ENCODE measurements around the gene ABCE1. TPM values are rescaled to one million over a fixed set of nuclear protein-coding genes. Genes with fewer than 3 reads are reported as not detected.

ABCE1 gene
- total RNA-seq, 1 experiment from 2014 or later: 114 TPM

DNA sequence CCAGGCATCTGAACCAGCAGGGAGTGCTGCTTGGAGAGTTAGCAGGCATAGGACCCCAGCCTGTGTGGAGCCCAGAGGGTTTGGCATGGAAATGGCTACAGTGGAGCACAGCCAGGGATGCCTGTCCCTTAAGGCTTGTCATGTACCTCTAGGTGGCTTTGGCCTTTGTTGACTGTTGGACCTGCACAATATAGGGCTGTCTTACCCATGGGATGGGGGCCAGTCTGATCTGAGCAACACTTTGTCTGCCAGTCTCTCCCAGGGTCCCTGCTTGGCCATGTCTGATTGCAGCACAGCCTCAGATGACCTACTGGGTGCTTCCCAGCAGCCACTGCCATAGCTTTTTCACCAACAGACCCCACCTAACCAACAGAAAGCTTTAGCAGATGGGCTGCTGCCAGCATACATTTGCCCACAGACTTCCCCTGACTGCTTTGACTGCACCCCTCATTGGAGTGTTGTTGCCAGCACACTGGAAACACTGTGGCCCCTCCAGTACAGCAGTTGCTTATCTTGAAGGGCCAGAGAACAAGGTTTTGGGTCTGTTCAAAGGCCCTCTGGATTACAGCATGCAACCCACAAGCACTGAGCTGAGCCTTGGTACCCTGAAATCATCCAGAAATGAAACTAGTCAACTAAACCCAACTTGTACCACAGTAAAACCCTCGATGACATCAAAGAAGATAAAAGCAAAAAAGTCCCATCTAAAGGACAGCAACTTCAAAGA is 22.2 kb upstream of the ABCE1 start:
- H3K27me3 Mint-ChIP-seq (ENCODE audit: low read depth): no peaks in the 10 kb centered on the region
- DNase-seq (ENCODE audit: low spot score): no peak
- TF ChIP-seq TEAD1 (CRISPR knock-in tag; IDR thresholded peaks at IDR 0.05): no peak
- TF ChIP-seq NR1H2 (CRISPR knock-in tag; IDR thresholded peaks at IDR 0.05): no peak
- TF ChIP-seq, protein P1, sequence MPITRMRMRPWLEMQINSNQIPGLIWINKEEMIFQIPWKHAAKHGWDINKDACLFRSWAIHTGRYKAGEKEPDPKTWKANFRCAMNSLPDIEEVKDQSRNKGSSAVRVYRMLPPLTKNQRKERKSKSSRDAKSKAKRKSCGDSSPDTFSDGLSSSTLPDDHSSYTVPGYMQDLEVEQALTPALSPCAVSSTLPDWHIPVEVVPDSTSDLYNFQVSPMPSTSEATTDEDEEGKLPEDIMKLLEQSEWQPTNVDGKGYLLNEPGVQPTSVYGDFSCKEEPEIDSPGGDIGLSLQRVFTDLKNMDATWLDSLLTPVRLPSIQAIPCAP (CRISPR knock-in tag; IDR thresholded peaks at IDR 0.05): no peak
- TF ChIP-seq ZNF416 (CRISPR knock-in tag; IDR thresholded peaks at IDR 0.05): no peak
- TF ChIP-seq GRHL2 (CRISPR knock-in tag; IDR thresholded peaks at IDR 0.05; ENCODE audit: insufficient replicate concordance, severe bottlenecking): no peak
- no peak for TF ChIP-seq MYBL2 (CRISPR knock-in tag; IDR thresholded peaks at IDR 0.05)
- TF ChIP-seq SOX15 (CRISPR knock-in tag; IDR thresholded peaks at IDR 0.05): no peak
- no peak for TF ChIP-seq EMX1 (CRISPR knock-in tag; IDR thresholded peaks at IDR 0.05)
- TF ChIP-seq TP53 (CRISPR knock-in tag; IDR thresholded peaks at IDR 0.05): no peak
- TF ChIP-seq ZNF671 (CRISPR knock-in tag; IDR thresholded peaks at IDR 0.05): no peak
- TF ChIP-seq, protein P2, sequence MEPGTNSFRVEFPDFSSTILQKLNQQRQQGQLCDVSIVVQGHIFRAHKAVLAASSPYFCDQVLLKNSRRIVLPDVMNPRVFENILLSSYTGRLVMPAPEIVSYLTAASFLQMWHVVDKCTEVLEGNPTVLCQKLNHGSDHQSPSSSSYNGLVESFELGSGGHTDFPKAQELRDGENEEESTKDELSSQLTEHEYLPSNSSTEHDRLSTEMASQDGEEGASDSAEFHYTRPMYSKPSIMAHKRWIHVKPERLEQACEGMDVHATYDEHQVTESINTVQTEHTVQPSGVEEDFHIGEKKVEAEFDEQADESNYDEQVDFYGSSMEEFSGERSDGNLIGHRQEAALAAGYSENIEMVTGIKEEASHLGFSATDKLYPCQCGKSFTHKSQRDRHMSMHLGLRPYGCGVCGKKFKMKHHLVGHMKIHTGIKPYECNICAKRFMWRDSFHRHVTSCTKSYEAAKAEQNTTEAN (CRISPR knock-in tag; IDR thresholded peaks at IDR 0.05): no peak
- TF ChIP-seq JAZF1 (CRISPR knock-in tag; IDR thresholded peaks at IDR 0.05): no peak
- no peak for TF ChIP-seq ZNF396 (CRISPR knock-in tag; IDR thresholded peaks at IDR 0.05; ENCODE audit: borderline replicate concordance)
- TF ChIP-seq GABPB1 (CRISPR knock-in tag; IDR thresholded peaks at IDR 0.05): no peak
- no peak for TF ChIP-seq CBFB (CRISPR knock-in tag; IDR thresholded peaks at IDR 0.05; ENCODE audit: low read depth)
- TF ChIP-seq, protein P3, sequence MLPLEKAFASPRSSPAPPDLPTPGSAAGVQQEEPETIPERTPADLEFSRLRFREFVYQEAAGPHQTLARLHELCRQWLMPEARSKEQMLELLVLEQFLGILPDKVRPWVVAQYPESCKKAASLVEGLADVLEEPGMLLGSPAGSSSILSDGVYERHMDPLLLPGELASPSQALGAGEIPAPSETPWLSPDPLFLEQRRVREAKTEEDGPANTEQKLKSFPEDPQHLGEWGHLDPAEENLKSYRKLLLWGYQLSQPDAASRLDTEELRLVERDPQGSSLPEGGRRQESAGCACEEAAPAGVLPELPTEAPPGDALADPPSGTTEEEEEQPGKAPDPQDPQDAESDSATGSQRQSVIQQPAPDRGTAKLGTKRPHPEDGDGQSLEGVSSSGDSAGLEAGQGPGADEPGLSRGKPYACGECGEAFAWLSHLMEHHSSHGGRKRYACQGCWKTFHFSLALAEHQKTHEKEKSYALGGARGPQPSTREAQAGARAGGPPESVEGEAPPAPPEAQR (CRISPR knock-in tag; IDR thresholded peaks at IDR 0.05): no peak
- TF ChIP-seq, protein P4, sequence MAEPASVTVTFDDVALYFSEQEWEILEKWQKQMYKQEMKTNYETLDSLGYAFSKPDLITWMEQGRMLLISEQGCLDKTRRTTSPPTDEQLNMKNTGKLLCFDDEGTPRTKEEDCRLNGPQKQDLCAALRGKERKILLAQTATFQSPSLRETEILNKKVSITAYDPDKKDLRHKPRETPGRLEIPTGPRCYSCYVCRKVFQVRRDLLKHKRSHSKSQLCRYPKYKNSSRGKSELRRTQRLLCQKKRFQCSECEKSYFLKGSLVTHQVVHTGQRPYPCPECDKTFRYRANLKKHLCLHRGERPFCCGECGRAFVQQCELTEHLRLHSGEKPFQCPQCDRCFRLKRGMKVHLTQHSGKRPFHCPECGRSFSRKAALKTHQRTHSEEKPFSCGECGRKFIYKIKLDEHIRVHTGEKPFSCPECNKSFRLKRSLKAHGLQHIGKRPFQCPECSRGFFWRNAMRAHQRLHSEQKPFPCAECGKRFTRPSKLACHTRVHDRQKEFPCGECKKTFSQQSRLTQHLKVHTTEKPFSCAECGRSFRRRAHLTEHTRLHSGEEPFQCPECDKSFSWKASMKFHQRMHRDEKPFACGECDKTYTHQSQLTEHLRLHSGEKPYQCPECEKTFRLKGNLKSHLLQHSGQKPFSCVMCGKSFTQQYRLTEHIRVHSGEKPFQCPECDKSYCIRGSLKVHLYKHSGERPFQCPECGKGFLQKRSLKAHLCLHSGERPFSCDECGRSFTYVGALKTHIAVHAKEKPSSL (CRISPR knock-in tag; conservative IDR thresholded peaks at IDR 0.05): no peak
- H3K4me1 Mint-ChIP-seq: peaks cover 7% of the 10 kb centered on the region
- POLR2A ChIA-PET: no interaction called here
- ATAC-seq: no peak
- CTCF ChIA-PET: no interaction called here
- peaks cover 21% of the 10 kb centered on the region for H3K9me3 Mint-ChIP-seq
- no peak overlapping the region for H3K27ac Mint-ChIP-seq
- peaks cover 38% of the 10 kb centered on the region for H3K36me3 Mint-ChIP-seq
- no peak overlapping the region for H3K4me3 Mint-ChIP-seq

DNA sequence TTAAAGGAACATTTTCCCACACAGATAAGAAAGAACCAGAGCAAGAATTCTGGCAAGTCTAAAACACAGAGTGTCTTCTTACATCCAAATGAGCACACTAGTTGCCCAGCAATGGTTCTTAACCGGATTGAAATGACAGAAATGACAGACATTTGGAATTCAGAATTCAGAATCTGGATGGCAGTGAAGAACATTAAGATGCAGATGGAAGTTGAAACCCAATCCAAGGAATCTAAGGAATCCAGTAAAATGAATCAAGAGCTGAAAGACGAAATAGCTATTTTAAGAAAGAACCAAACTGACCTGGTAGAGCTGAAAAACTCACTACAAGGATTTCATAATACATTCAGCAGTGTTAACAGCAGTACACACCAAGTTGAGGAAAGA is 21.6 kb upstream of the ABCE1 start:
- Mint-ChIP-seq H3K27me3 (ENCODE audit: low read depth) (no peaks in the 10 kb centered on the region), H3K4me1 (peaks cover 7% of the 10 kb centered on the region), H3K9me3 (peaks cover 21% of the 10 kb centered on the region), H3K27ac (no peak overlapping the region), H3K36me3 (peaks cover 38% of the 10 kb centered on the region), H3K4me3 (no peak overlapping the region)
- ChIA-PET POLR2A (no interaction called here), CTCF (no interaction called here)
- no peak for DNase-seq (ENCODE audit: low spot score)
- no peak for ATAC-seq
- TF ChIP-seq TP53 (CRISPR knock-in tag; IDR thresholded peaks at IDR 0.05) (no peak), IRF2 (CRISPR knock-in tag; IDR thresholded peaks at IDR 0.05; ENCODE audit: borderline replicate concordance, low read depth) (no peak), FOXP1 (CRISPR knock-in tag; IDR thresholded peaks at IDR 0.05; ENCODE audit: borderline replicate concordance) (no peak), RELA (CRISPR knock-in tag; IDR thresholded peaks at IDR 0.05; ENCODE audit: borderline replicate concordance) (no peak), SMAD4 (CRISPR knock-in tag; IDR thresholded peaks at IDR 0.05) (no peak), ZNF416 (CRISPR knock-in tag; IDR thresholded peaks at IDR 0.05) (no peak), GABPB1 (CRISPR knock-in tag; IDR thresholded peaks at IDR 0.05) (no peak)
- TF ChIP-seq, protein P5, sequence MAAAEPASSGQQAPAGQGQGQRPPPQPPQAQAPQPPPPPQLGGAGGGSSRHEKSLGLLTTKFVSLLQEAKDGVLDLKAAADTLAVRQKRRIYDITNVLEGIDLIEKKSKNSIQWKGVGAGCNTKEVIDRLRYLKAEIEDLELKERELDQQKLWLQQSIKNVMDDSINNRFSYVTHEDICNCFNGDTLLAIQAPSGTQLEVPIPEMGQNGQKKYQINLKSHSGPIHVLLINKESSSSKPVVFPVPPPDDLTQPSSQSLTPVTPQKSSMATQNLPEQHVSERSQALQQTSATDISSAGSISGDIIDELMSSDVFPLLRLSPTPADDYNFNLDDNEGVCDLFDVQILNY (CRISPR knock-in tag; IDR thresholded peaks at IDR 0.05): no peak
- TF ChIP-seq, protein P6, sequence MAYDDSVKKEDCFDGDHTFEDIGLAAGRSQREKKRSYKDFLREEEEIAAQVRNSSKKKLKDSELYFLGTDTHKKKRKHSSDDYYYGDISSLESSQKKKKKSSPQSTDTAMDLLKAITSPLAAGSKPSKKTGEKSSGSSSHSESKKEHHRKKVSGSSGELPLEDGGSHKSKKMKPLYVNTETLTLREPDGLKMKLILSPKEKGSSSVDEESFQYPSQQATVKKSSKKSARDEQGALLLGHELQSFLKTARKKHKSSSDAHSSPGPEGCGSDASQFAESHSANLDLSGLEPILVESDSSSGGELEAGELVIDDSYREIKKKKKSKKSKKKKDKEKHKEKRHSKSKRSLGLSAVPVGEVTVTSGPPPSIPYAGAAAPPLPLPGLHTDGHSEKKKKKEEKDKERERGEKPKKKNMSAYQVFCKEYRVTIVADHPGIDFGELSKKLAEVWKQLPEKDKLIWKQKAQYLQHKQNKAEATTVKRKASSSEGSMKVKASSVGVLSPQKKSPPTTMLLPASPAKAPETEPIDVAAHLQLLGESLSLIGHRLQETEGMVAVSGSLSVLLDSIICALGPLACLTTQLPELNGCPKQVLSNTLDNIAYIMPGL (CRISPR knock-in tag; IDR thresholded peaks at IDR 0.05): no peak

All from WTC11 (cell line).